ENCODE measurements around the gene RPL41. TPM values are rescaled to one million over a fixed set of nuclear protein-coding genes. Genes with fewer than 3 reads are reported as not detected.

The RPL41 gene
- total and polyA plus RNA-seq, 9 of the 15 experiments (the other 6 are each of a cell fraction or from before 2014, with no cell fraction given), result 3,403 to 11,276 (median 5,604) TPM

- TF ChIP-seq POLR2G (IDR thresholded peaks at IDR 0.05; ENCODE audit: low read depth, low read length) (0 out of 2 replicates have a peak, but pooled peaks have one; percentile 22), ZNF740 (CRISPR knock-in tag; IDR thresholded peaks at IDR 0.05) (peak; percentile 44; the same call in 1 of the 2 replicates), ZNF740 (tag; IDR thresholded peaks at IDR 0.05) (no peak), KDM5B (IDR thresholded peaks at IDR 0.05; ENCODE audit: insufficient replicate concordance, low read depth, low read length) (peak; percentile 20), NEUROD1 (IDR thresholded peaks at IDR 0.05; ENCODE audit: borderline replicate concordance, low read depth, low read length, partially characterized antibody) (no peak)
Measured at GRCh38 chr12:56163533-56164344, 47.3 kb downstream of the RPL41 start (continued).

- Histone ChIP-seq H3K4me2 (ENCODE audit: insufficient read depth, low read length) (no peak overlapping the region), H3K4me3 (no peak overlapping the region), H3K27ac (ENCODE audit: extremely low read depth, low read depth, low read length) (no peak overlapping the region), H3K27me3 (ENCODE audit: control insufficient read depth in 2 of 2, insufficient read depth in 2 of 2, low read length in 2 of 2) (no peaks in the 10 kb centered on the region), H3K36me3 (ENCODE audit: control insufficient read depth, insufficient read depth, low read length) (peaks cover 93% of the 10 kb centered on the region), H3K9ac (ENCODE audit: insufficient read depth in 1 of 2, low read depth in 2 of 2, low read length in 2 of 2) (no peak overlapping the region), H2AFZ (ENCODE audit: low read depth, low read length) (no peak overlapping the region), H3K9me3 (replicated peaks; ENCODE audit: control insufficient read depth, insufficient read depth, low read depth, low read length) (no peaks in the 10 kb centered on the region), H4K20me1 (replicated peaks; ENCODE audit: control insufficient read depth, insufficient read depth, low read length) (peaks cover 30% of the 10 kb centered on the region), H3K4me1 (replicated peaks in 1 of 2; ENCODE audit: control insufficient read depth in 2 of 2, insufficient read depth in 2 of 2, low read length in 2 of 2) (peaks cover 8 to 24% of the 10 kb centered on the region in 2 experiments; a peak in 4 of 5 replicates), H3K79me2 (ENCODE audit: control insufficient read depth, insufficient read depth, low read length) (peaks cover 19% of the 10 kb centered on the region), H3K9me1 (ENCODE audit: control insufficient read depth, insufficient read depth, low read length) (peaks cover 3% of the 10 kb centered on the region)
- FAIRE-seq (no peak), ATAC-seq (no peak), DNase-seq (ENCODE audit: extremely low read depth in 1 of 4, low spot score in 3 of 4) (no peak)
- no TSS peak for BruUV-seq (replicated peaks)
- in situ Hi-C loops (cut with MboI) (no loop called here), intact Hi-C loops (cut with micrococcal nuclease) (no loop called here)
- POLR2A ChIA-PET, result interaction anchor here (0.7 to 8.9 kb wide), 8 partner anchors 10 to 139 kb away, joined by 3 to 124 read pairs (median 14); partner anchors contain the start of genes ESYT1, MYL6B, RPL41 and SMARCC2
- TF ChIP-seq ZNF79 (CRISPR knock-in tag; IDR thresholded peaks at IDR 0.05; ENCODE audit: low read depth) (no peak), POLR2G (IDR thresholded peaks at IDR 0.05; ENCODE audit: low read depth, low read length) (peak; percentile 77), TCFL5 (CRISPR knock-in tag; conservative IDR thresholded peaks at IDR 0.05) (no peak), POLR2B (IDR thresholded peaks at IDR 0.05; ENCODE audit: low read depth, partially characterized antibody) (peak; percentile 44), RBM22 (IDR thresholded peaks at IDR 0.05; ENCODE audit: low read depth, low read length, poor library complexity, severe bottlenecking) (peak; percentile 87), POLR2A (conservative IDR thresholded peaks at IDR 0.05) (peak; percentile 20; the same call in 1 of the 2 replicates), RBFOX2 (IDR thresholded peaks at IDR 0.05; ENCODE audit: low read depth, low read length) (peak; percentile 68), NFIC (IDR thresholded peaks at IDR 0.05) (0 out of 2 replicates have a peak, but pooled peaks have one; percentile 3), E2F4 (CRISPR knock-in tag; IDR thresholded peaks at IDR 0.05; ENCODE audit: low read depth) (no peak), THRB (CRISPR knock-in tag; conservative IDR thresholded peaks at IDR 0.05) (peak; percentile 76; the same call in 1 of the 2 replicates)
- CTCF ChIA-PET (ENCODE audit: low intra/inter-chr PET ratio), result no interaction called here
- WGBS (ENCODE audit: insufficient coverage, low coverage, missing lambda C conversion rate), result 95% methylated on average over 16 of the region's 17 CpGs
Measured at GRCh38 chr12:56164345-56164729, 47.9 kb downstream of the RPL41 start.

Measured in K562 (cell line).